Loucy (cell line): ENCODE data around the gene FER.

Experiments
- CTCF ChIP-seq: fragments of 200-600 bp; sonication (generic); conservative IDR thresholded peaks from 2 replicates; pipeline ENCODE4 v1.5.1; 2014; ENCODE audit warnings: mild to moderate bottlenecking, antibody characterized with exemption, low read length
- EZH2phosphoT487 ChIP-seq: fragments of 200-600 bp; IDR thresholded peaks from 2 replicates; pipeline ENCODE4 v1.6.1; 2018; ENCODE audit warnings: antibody characterized with exemption, mild to moderate bottlenecking, moderate library complexity, borderline replicate concordance

- TF ChIP-seq CTCF, result no peak
- TF ChIP-seq EZH2phosphoT487, result no peak
Measured at GRCh38 chr5:109195667-109196066, 448.0 kb downstream of the FER start.
